ENCODE data around the gene UBE2D1.

DNA sequence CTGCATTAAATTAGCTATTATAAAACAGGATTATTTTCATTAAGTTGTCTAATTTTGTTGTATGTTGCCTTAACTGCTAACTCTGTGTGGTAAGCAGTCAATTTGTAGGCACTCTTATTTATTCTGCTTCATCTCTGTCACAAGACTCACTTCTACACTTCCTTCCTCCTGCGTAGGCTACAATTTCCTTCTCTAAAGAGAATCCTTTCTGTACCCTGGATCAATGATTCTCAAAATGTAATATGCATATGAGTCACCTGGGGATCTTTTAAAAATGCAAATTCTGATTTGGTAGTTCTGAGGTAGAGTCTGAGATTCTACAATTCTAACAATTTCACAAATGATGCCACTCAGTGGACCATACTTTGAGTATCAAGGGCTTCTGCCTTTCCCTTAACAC lies 4.4 kb upstream of the UBE2D1 start:
- TF ChIP-seq, protein P1, sequence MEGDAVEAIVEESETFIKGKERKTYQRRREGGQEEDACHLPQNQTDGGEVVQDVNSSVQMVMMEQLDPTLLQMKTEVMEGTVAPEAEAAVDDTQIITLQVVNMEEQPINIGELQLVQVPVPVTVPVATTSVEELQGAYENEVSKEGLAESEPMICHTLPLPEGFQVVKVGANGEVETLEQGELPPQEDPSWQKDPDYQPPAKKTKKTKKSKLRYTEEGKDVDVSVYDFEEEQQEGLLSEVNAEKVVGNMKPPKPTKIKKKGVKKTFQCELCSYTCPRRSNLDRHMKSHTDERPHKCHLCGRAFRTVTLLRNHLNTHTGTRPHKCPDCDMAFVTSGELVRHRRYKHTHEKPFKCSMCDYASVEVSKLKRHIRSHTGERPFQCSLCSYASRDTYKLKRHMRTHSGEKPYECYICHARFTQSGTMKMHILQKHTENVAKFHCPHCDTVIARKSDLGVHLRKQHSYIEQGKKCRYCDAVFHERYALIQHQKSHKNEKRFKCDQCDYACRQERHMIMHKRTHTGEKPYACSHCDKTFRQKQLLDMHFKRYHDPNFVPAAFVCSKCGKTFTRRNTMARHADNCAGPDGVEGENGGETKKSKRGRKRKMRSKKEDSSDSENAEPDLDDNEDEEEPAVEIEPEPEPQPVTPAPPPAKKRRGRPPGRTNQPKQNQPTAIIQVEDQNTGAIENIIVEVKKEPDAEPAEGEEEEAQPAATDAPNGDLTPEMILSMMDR (conservative IDR thresholded peaks at IDR 0.05; ENCODE audit: low read depth, low read length): no peak
- TF ChIP-seq EZH2phosphoT487 (IDR thresholded peaks at IDR 0.05; ENCODE audit: borderline replicate concordance, low read length) (no peak), EZH2 (IDR thresholded peaks at IDR 0.05; ENCODE audit: low read length, unreplicated experiment) (no peak)
